Measurements from ENCODE around the gene TMEM132C.

The TMEM132C gene

GRCh38 chr12:128664501-128664900 lies 397.5 kb downstream of the TMEM132C start:
- no peak for DNase-seq (ENCODE audit: low spot score)

- DNase-seq (ENCODE audit: low spot score), result no peak
Measured at GRCh38 chr12:128667193-128667592, 400.2 kb downstream of the TMEM132C start.

- no peak for DNase-seq (ENCODE audit: low spot score)
Measured at GRCh38 chr12:128671528-128672042, 404.6 kb downstream of the TMEM132C start.

GRCh38 chr12:128672428-128672827 lies 405.5 kb downstream of the TMEM132C start:
- no peak for DNase-seq (ENCODE audit: low spot score)

- DNase-seq (ENCODE audit: low spot score), result no peak
Measured at GRCh38 chr12:128672893-128673292, 405.9 kb downstream of the TMEM132C start.

GRCh38 chr12:128675576-128675975 lies 408.6 kb downstream of the TMEM132C start:
- DNase-seq (ENCODE audit: low spot score), result no peak

GRCh38 chr12:128680555-128680954 lies 413.6 kb downstream of the TMEM132C start:
- no peak for DNase-seq (ENCODE audit: low spot score)

GRCh38 chr12:128682548-128683275 lies 415.7 kb downstream of the TMEM132C start:
- DNase-seq (ENCODE audit: low spot score), result no peak

- DNase-seq (ENCODE audit: low spot score), result no peak
Measured at GRCh38 chr12:128684352-128684751, 417.4 kb downstream of the TMEM132C start.

GRCh38 chr12:128685903-128686475 lies 419.0 kb downstream of the TMEM132C start:
- DNase-seq (ENCODE audit: low spot score), result no peak

- no peak for DNase-seq (ENCODE audit: low spot score)
Measured at GRCh38 chr12:128687851-128688250, 420.9 kb downstream of the TMEM132C start.

- no peak for DNase-seq (ENCODE audit: low spot score)
Measured at GRCh38 chr12:128690641-128691040, 423.7 kb downstream of the TMEM132C start.

GRCh38 chr12:128693115-128693514 lies 426.1 kb downstream of the TMEM132C start:
- DNase-seq (ENCODE audit: low spot score), result no peak

- no peak for DNase-seq (ENCODE audit: low spot score)
Measured at GRCh38 chr12:128693771-128694170, 426.8 kb downstream of the TMEM132C start.

GRCh38 chr12:128694445-128694844 lies 427.5 kb downstream of the TMEM132C start:
- DNase-seq (ENCODE audit: low spot score), result no peak

GRCh38 chr12:128695697-128696096 lies 428.7 kb downstream of the TMEM132C start:
- DNase-seq (ENCODE audit: low spot score), result no peak

GRCh38 chr12:128698301-128698972 lies 431.5 kb downstream of the TMEM132C start:
- no peak for DNase-seq (ENCODE audit: low spot score)

- DNase-seq (ENCODE audit: low spot score), result no peak
Measured at GRCh38 chr12:128699106-128699505, 432.1 kb downstream of the TMEM132C start.

- no peak for DNase-seq (ENCODE audit: low spot score)
Measured at GRCh38 chr12:128702371-128702770, 435.4 kb downstream of the TMEM132C start.

GRCh38 chr12:128705140-128705539 lies 438.2 kb downstream of the TMEM132C start:
- DNase-seq (ENCODE audit: low spot score), result no peak

- no peak for DNase-seq (ENCODE audit: low spot score)
Measured at GRCh38 chr12:128707488-128707887, 440.5 kb downstream of the TMEM132C start.

GRCh38 chr12:128708789-128709188 lies 441.8 kb downstream of the TMEM132C start:
- DNase-seq (ENCODE audit: low spot score), result no peak

- no peak for DNase-seq (ENCODE audit: low spot score)
Measured at GRCh38 chr12:128709660-128710059, 442.7 kb downstream of the TMEM132C start.

All from LoVo (cell line).